HG02885 (cell line): ENCODE data around the gene ATE1.
"Not testable (repeated sequence)": the region's sequence is repeated elsewhere in the genome, so short reads cannot be mapped to it uniquely, and the experiment has no call there.

ENCODE experiments used
- ATAC-seq: cut with Tn5 transposase; IDR thresholded peaks from one replicate; pipeline ENCODE4 v1.9.1; 2021; ENCODE audit warnings: mild to moderate bottlenecking; ENCODE audit not compliant: unreplicated experiment, poor library complexity

Gene ATE1

DNA sequence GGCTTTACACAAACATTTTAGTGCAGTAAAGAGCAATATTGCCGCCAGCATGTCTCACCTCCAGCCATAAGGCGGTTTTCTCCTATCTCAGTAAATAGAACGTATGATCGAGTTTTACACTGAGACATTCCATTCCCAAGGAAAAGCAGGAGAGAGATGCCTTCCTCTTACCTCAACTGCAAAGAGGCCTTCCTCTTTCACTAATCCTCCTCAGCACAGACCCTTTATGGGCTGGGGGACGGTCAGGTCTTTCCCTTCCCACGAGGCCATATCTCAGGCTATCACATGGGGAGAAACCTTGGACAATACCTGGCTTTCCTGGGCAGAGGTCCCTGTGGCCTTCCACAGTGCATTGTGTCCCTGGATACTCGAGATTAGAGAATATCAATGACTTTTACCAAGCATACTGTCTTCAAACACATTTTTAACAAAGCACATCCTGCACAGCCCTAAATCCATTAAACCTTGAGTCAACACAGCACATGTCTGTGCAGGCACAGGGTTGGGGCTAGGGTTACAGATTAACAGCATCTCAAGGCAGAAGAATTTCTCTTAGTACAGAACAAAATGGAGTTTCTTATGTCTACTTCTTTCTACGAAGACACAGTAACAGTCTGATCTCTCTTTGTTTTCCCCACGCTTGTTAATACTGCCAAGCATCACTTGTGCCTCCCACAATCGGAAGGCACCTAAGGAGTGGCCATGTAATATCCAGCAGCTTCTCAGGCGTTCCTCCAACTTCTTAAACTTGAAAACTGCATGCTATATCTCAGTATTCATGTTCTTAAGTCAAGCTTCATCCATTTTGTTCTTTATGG, 2.6 kb upstream of the ATE1 start:
- ATAC-seq: not testable (repeated sequence)

- not testable (repeated sequence) for ATAC-seq
Observed at GRCh38 chr10:121929585-121930267, 1.9 kb upstream of the ATE1 start.

GRCh38 chr10:121928528-121928884, 675 bp upstream of the ATE1 start:
- ATAC-seq: peak; percentile 9

- peak; percentile 45 for ATAC-seq
Observed at GRCh38 chr10:121927318-121927840, 452 bp downstream of the ATE1 start.

GRCh38 chr10:121926671-121927317, 1.0 kb downstream of the ATE1 start:
- peak; percentile 10 for ATAC-seq

- ATAC-seq: no peak
Observed at GRCh38 chr10:121926157-121926556, 1.7 kb downstream of the ATE1 start.

GRCh38 chr10:121921238-121921931, 6.4 kb downstream of the ATE1 start:
- ATAC-seq: no peak

DNA sequence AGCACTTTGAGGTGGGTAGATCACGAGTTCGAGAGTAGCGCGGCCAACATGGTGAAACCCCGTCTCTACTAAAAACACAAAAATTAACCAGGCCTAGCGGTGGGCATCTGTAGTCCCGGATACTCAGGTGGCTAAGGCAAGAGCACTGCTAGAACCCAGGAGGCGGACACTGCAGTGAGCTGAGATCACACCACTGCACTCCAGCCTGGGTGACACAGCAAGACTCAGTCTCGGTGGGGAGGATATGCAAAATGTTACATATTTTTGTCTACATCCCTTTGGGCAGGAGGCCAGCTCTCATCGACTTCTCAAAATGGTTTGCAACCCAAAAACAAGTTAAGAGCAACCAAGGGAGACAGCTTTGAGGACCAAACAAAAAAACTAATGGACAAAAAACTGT, 8.2 kb downstream of the ATE1 start:
- ATAC-seq: no peak

DNA sequence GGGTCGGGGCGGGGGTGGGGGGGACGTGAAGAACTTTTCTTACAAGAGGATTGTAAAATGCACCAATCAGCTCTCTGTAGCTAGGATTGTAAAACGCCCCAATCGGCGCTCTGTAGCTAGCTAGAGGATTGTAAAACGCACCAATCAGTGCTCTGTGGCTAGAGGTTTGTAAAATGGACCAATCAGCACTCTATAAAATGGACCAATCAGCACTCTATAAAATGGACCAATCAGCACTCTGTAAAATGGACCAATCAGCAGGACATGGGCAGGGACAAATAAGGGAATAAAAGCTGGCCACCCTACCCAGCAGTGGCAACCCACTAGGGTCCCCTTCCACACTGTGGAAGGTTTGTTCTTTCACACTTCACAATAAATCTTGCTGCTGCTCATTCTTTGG, 9.0 kb downstream of the ATE1 start:
- ATAC-seq: not testable (repeated sequence)

GRCh38 chr10:121914661-121915060, 13.2 kb downstream of the ATE1 start:
- no peak for ATAC-seq

DNA sequence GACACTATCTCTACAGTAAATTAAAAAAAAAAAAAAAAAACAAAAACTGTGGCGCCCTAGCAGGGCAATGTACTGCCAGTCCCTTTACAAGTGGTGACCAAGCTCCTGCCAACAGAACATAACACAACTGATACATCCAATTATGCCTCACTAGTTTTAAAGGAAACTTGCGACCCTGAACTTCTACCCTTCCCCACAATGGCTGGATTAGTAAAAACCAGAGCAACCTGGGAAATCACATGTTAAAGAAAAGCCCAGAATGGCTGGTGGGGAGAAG, 16.5 kb downstream of the ATE1 start:
- ATAC-seq: no peak

DNA sequence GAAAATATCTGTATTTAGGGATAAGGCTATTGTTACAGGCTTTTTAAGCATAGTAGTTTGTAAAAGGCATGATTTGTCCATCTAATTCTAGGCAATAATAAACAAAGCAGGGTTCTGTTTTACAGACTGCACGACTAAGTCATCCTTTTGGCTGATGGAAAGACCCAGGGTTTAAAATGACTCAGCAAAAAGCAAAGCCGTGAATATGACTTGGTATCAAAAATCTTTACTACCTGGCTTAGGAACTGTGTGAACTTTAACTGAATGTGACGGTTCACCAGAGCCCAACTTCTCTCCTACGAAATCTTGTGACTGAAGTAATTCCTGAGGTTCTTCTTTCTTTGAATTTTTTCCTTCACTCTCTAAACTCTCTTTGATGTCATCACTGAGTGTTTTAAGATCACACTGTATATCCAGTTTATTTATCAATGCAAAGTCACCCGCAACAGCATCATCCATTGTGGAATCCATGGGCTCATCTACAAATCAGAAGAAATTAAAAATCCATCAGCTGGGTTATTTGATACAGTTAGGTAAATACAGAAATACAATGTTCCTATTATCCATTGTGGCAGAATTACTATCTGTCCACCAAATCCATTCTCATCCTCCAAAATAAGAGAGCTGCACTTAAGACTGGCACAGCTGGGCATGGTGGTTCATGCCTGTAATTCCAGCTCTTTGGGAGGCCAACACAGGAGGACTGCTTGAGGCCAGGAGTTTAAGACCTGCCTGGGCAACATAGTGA, 17.0 kb downstream of the ATE1 start:
- ATAC-seq: peak; percentile 39

DNA sequence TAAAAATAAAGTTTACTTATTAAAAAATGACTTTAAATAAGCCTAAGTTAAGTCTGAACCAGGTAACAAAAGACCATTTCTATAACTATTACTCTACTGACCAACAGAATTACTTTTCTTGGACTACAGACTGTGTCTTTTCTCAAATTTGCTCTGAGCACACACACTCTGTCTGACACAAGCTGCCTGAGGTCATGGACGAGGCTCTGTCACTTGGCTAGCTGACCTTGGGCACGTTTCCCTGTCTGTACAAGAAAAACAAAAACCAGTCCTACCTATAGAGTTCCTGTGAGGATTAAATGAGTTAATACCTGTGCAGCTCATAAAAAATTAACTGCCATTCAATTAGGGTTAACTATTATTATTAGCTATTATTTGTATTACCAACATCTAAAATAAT, 22.9 kb downstream of the ATE1 start:
- ATAC-seq: no peak

DNA sequence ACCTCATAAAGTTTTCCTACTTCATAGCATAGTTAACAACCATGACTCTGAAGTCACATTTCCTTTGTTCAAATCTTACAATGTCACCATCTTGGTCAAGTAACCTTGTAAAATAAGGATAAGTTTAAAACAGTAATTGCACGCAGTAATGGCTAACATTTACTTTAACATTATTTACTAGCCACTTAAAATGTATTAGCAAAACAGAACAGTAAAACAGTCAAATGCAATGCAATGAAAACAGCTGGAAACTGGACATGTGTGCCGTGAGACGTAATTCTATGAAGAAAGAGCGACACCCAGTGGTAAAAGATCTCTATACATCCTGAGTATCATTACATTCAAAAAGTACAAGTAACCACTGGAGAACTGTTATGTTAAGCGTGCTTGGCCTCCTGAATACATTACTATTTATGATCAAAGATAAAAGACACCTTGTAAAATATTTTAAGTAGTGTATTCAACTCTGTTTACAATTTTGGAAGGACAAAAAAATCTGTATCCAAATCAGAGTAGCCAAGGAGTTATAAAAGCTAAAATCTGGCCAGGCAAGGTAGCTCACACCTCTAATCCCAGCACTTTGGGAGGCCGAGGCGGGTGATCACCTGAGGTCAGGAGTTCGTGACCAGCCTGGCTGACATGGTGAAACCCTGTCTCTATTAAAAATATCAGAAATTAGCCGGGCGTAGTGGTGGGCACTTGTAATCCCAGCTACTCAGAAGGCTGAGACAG, 27.2 kb downstream of the ATE1 start:
- ATAC-seq: peak; percentile 78

DNA sequence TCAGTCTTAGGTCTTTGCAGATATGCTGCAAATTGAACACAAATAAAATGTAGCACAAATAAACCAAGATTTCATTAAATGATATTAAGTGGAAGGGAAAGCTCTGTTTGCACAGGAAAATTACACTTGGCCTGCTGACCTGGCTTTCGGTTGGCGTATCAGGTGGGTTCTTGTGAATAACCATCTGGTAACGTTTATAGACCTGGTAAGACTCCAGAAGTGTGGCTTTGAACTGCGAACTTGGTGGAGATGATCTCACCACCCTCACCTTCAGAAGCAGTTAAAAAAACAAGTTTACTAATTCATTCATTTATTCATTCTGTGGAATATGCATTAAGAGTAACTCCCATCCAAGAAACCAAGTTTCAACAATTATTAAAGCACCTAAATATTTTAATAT, 28.1 kb downstream of the ATE1 start:
- no peak for ATAC-seq

DNA sequence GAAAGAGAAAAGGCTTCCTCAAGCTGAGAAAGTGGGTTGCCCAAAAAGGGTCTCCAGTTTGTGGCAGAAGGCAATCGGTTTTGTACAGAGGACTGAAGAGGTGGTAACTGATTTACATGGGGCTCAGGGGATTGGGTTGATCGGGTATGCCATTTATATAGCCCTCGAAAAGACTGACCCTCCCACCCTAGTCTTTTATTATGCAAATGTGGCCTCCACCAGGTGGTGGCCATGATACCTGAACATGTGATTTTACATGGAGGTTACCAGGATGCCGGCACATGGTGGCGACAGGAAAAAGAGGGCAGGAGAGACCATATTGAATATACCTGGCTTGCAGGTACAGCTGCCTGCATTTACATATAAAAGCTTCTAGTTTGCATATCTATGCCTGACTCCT, 36.7 kb downstream of the ATE1 start:
- ATAC-seq: no peak

- no peak for ATAC-seq
Observed at GRCh38 chr10:121889212-121889611, 38.6 kb downstream of the ATE1 start.

DNA sequence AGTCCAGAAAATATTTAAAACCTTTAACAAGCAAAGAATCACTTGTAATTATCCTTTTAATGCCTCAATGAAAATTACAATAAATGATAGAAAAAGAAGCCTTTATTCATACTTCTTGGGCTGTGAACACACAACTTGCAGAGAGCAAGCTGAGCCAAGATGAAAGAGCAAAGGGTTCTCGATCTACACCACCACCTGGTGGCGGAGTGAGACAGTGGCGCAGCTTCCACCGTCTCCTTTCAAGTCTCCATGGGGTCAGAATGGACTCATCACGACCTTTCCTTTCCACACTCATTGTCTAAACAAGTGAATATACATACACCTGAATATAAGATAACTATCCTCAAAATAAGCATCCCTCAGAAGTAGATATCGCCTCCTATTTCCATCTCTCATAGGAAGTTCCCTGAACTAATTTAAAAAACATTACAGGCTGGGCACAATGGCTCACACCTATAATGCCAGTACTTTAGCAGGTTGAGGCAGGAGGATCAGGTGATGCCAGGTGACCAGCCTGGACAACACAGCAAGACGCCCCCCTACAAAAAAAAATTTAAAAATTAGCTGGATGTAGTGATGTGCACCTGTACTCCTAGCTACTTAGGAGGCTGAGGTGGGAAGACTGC, 40.7 kb downstream of the ATE1 start:
- no peak for ATAC-seq

DNA sequence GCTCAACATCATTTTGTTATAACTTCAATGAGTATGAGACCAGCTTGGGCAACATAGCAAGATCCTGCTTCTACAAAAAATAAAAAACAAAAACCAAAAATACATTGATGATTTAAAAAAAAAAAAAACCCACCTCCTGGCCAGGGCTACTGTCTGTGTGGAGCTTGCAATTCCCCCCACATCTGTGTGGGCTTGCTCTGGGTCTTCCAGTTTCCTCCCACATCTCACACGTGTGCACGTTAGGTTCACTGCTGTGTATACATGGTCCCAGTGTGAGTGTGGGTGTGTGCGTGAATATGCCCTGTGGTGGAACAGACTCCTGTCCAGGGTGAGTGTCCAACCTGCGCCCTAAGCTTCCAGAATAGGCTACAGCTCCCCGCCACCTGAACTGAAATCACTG, 41.6 kb downstream of the ATE1 start:
- ATAC-seq: no peak
